Measurements from ENCODE around the gene TNFRSF18.

- TF ChIP-seq CTCF (IDR thresholded peaks at IDR 0.05) (no peak), POLR2A (IDR thresholded peaks at IDR 0.05) (no peak)
Measured at GRCh38 chr1:1227386-1227785, 21.0 kb upstream of the TNFRSF18 start.
